ENCODE data around the gene DCHS2. TPM values are rescaled to one million over a fixed set of nuclear protein-coding genes. Genes with fewer than 3 reads are reported as not detected.

Gene DCHS2
- total and polyA plus RNA-seq, 2 of the 8 experiments (the other 6 are each of a cell fraction or from before 2014, with no cell fraction given) = 0.54 to 2.6 TPM

- Histone ChIP-seq H3K4me2 (ENCODE audit: insufficient read depth in 1 of 2, low read depth in 2 of 2, low read length in 2 of 2) (no peak overlapping the region), H3K56ac (replicated peaks; ENCODE audit: insufficient read length, low read depth, low read length) (no peak overlapping the region), H3K4me1 (replicated peaks in 1 of 4; ENCODE audit: control insufficient read depth in 3 of 4, insufficient read depth in 4 of 4, low read length in 3 of 4) (no peaks in the 10 kb centered on the region), H3K14ac (ENCODE audit: insufficient read length) (no peak overlapping the region), H3K9me3 (ENCODE audit: insufficient read depth in 2 of 2, low read depth in 1 of 2, low read length in 1 of 2) (no peaks in the 10 kb centered on the region), H2AK5ac (ENCODE audit: low read depth, low read length) (no peak overlapping the region), H3K9ac (replicated peaks in 1 of 4; ENCODE audit: extremely low read depth in 1 of 4, low read depth in 3 of 4, low read length in 3 of 4) (no peak overlapping the region), H3K79me1 (ENCODE audit: low read depth, low read length) (no peaks in the 10 kb centered on the region), H3K23ac (ENCODE audit: insufficient read length) (no peak overlapping the region), H2AFZ (ENCODE audit: low read length) (no peak overlapping the region), H3K4ac (replicated peaks; ENCODE audit: insufficient read length, low read depth, low read length) (no peak overlapping the region), H4K20me1 (replicated peaks in 1 of 2; ENCODE audit: control insufficient read depth in 1 of 2, insufficient read depth in 2 of 2, low read length in 2 of 2) (no peaks in the 10 kb centered on the region), H4K5ac (ENCODE audit: insufficient read length, low read depth, low read length) (no peak overlapping the region), H3K23me2 (ENCODE audit: low read depth, low read length) (no peaks in the 10 kb centered on the region), H2BK120ac (replicated peaks; ENCODE audit: low read depth, low read length) (no peak overlapping the region), H4K8ac (ENCODE audit: extremely low read depth, insufficient read depth, low read length) (no peak overlapping the region), H2BK20ac (ENCODE audit: low read length) (no peak overlapping the region), H3K4me3 (ENCODE audit: extremely low read depth in 1 of 4, insufficient read depth in 2 of 4, low read depth in 3 of 4, low read length in 4 of 4) (no peak overlapping the region), H3K36me3 (ENCODE audit: control insufficient read depth in 2 of 4, insufficient read depth in 4 of 4, low read length in 3 of 4) (no peaks in the 10 kb centered on the region), H4K91ac (replicated peaks; ENCODE audit: insufficient read length, low read length) (no peak overlapping the region), H2BK12ac (ENCODE audit: low read depth, low read length) (no peak overlapping the region), H3K79me2 (ENCODE audit: control insufficient read depth in 1 of 2, insufficient read depth in 2 of 2, low read length in 2 of 2) (no peaks in the 10 kb centered on the region), H3K27me3 (replicated peaks in 1 of 4; ENCODE audit: control insufficient read depth in 3 of 4, extremely low read depth in 1 of 4, insufficient read depth in 3 of 4, low read length in 3 of 4) (no peaks in the 10 kb centered on the region), H3K18ac (ENCODE audit: extremely low read depth, low read length) (no peak overlapping the region), H2BK15ac (ENCODE audit: low read length) (no peak overlapping the region), H3K27ac (ENCODE audit: low read depth, low read length) (no peak overlapping the region), H2BK5ac (ENCODE audit: low read depth, low read length) (no peak overlapping the region)
- ChIA-PET POLR2A (ENCODE audit: partially characterized antibody) (no interaction called here), CTCF (ENCODE audit: partially characterized antibody) (interaction anchor here (0.7 to 2.9 kb wide), 25 partner anchors 8 to 602 kb away, joined by 3 to 14 read pairs (median 4); no protein-coding TSS in a partner anchor)
- DNase-seq (ENCODE audit: low read depth in 1 of 2, low spot score in 2 of 2) = no peak
- TF ChIP-seq EZH2 (IDR thresholded peaks at IDR 0.05; ENCODE audit: low read depth, low read length, severe bottlenecking) (no peak), RAD21 (IDR thresholded peaks at IDR 0.05 in 1 of 2, conservative IDR thresholded peaks at IDR 0.05 in 1 of 2; ENCODE audit: low read depth in 2 of 2, low read length in 2 of 2) (peak; percentile 66 to 74), EGR1 (IDR thresholded peaks at IDR 0.05; ENCODE audit: borderline replicate concordance, low read depth, low read length) (no peak), TAF1 (IDR thresholded peaks at IDR 0.05; ENCODE audit: low read depth, low read length) (no peak), SRF (IDR thresholded peaks at IDR 0.05; ENCODE audit: low read depth, low read length) (no peak), CTCF (IDR thresholded peaks at IDR 0.05; ENCODE audit: control extremely low read depth in 1 of 3, insufficient read depth in 1 of 3, low read depth in 1 of 3, low read length in 3 of 3) (peak; percentile 48 to 59 (median 50))
- FAIRE-seq = no peak
- WGBS, 2 experiments (ENCODE audit: extremely low coverage in 1 of 2, insufficient coverage in 1 of 2, insufficient read length in 1 of 2, insufficient replicate concordance in 2 of 2, low coverage in 1 of 2, low lambda C conversion rate in 2 of 2, missing lambda C conversion rate in 1 of 2) = 84% methylated on average over 6 of the region's 6 CpGs; no CpG with 5 or more reads in 1 of the 2 experiments
Measured at GRCh38 chr4:154344686-154345085, 146.9 kb downstream of the DCHS2 start.

Data from H1 (cell line).